NCI-H2029 treated with DMSO at 0.1 percent for 48 hours (cell line): ENCODE data around the gene ABHD4.
"Not testable (repeated sequence)": the region's sequence is repeated elsewhere in the genome, so short reads cannot be mapped to it uniquely, and the experiment has no call there.

Experiments
- DNase-seq: peaks from one replicate; lab custom pipeline; 2025; lab: John Stamatoyannopoulos, UW

The ABHD4 gene

DNA sequence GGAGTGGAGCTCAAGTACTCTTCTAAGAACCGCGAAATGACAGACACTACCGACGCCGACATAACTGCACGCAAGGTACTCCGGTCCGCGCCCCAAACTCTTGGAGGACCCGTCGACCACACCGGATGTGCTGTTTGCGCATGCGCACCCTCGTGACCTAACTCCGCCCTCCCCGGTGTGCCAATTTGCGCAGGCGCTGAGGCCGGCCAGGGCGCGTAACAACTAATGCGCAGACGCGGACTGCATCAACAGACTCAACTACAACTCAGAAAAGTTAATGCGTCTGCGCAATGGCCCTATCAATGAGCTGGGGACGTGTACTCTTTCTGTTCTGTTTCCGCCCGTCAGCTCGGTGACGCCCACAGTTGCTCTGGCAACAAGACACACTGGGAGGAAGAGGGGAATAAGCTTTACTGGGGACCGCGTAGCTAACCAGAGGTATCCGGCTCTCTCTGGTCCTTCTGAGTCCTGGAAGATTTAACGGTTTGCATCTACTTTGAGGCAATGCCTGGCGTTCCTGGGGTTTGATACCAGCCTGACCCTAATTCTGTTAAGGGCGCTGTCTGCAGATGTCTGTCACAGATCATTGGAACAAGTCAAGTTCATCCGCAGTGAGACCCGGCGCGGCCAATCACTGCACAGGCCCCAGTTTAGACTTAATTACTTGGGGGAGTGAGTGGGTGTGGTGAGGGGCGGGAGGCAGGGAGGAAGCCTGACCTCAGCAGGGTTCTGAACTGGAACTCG, 8.8 kb upstream of the ABHD4 start, which contains the start of gene DAD1:
DAD1 (minus strand) TSS at position 129 of the 744 bp plus-strand sequence; CDS start at position 62, 67 bp downstream.
- peak; percentile 95 for DNase-seq

DNA sequence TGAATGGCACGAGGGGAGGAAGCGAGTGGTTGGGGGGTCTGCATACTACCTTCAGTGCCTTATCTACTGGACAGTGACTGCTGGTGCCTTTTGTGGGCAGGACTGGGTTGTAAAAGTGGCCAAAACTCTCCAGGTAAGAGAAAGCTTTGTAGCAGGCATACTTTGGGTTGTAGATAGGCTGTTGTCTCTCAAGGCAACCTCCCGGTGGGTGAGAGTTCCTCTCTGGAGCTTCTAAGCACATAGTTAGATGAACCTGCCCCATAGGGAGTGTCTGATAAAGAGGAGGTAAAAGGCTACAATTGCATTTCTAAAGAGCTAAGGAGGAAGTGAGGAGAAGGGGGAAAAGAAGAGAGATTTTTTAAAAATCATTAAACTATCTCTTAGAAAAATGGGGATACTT, 4.9 kb upstream of the ABHD4 start:
- no peak for DNase-seq

DNA sequence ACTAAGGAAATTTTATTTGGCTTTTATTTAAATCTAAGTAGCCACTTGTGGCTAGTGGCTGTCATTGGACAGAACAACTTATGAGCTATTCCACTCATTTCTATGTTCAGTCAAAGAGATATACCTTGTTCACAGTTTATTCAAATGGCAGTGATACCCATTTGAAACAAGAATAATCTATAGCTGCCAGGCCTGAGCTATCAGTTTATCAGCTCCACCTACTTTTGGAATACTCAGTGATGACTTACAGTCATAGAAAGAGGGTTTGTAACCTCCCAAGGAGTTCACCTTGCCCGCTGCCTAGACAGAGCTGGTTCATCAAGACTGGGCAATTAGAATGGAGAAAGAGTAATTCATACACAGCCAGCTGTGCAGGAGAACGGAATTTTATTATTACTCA, 4.5 kb upstream of the ABHD4 start:
- no peak for DNase-seq

DNA sequence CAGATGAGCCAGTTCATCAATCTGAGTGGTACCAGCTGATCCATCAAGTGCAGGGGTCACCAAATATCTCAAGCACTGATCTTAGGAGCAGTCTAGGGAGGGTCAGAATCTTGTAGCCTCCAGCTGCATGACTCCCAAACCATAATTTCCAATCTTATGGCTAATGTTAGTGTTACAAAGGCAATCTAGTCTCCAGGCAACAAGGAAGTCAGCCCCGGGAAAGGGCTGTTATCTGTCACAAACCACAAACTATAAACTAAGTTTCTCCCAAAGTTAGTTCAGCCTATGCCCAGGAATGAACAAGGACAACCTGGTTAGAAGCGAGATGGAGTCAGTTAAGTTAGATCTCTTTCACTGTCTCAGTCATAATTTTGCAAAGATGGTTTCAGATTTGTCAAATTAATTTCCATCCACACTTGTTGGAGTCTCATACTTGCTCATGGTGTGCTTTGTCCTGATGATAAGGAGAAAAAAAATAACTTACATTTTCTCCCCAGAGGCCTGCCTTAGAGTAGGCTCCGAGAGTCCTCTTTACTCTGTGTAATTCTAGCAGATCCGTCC, 3.9 kb upstream of the ABHD4 start:
- no peak for DNase-seq

DNA sequence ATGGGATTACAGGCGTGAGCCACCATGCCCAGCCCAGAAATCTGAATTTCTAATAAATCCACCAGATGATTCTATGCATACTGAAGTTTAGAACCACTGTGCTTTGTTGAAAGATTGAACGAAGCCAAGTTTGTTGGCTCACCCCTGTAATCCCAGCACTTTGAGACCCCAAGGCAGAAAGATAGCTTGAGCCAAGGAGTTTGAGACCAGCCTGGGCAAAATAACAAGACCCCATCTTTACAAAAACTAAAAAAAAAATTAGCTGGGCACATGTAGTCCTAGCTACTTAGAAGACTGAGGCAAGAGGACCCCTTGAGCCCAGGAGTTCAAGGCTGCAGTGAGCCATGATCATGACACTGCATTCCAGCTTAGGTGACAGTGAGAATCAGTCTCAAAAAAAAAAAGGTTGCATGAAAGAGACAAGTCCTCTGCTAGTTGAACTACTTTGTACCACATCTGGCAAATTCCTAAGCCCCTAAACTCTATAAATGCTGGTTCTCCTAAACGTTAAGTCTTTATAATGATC, 1.7 kb upstream of the ABHD4 start:
- no peak for DNase-seq

DNA sequence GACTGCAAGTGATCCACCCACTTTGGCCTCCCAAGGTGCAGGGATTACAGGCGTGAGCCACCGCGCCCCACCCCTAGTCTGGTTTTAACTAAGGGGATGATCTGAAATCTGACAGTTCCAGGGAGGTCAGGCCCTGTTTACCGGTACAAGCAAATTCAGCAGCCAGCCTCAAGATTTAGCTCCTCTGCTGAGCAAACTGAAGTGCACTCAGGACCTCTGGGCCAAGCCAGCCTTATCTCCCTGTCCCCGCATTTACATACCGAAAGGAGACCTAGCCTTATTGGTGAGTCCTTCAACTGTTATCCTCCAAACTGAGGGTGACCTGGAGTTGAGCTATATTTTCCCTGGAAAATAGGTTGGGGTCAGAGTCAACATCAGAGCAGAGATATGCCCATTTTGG, 835 bp upstream of the ABHD4 start:
- no peak for DNase-seq

DNA sequence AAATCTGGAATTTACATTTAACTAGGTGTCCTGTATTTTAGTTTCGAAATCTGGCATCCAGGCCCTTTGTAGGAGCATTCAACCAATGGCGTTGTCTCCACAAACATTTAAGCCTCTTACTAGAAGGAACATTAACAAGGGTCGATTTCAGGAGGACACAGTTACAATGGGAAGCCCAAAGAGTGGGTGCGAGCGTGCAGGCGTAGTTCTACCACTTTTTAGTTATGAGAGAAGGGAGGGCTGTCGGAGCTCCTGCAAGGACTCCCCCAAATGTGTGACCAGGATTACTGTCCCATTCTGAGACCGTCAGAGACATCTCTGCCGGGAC, 365 bp upstream of the ABHD4 start:
- no peak for DNase-seq

DNA sequence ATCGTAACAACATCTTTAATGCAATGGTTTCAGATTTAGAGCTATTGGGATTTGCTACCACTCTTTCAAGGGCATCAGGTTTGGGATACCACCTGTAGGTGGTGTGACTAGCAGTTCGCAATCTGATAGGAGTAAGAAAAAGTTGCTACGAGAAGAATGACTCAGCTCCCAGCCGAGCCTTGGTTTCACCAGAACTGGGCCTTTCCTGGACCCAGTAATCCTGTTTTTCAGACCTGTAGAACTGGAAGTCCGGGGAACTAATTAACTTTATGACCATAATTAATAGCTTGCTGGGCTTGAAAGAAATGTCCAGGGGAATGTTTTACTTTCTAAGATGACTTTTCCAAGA, 770 bp downstream of the ABHD4 start:
- DNase-seq: no peak

DNA sequence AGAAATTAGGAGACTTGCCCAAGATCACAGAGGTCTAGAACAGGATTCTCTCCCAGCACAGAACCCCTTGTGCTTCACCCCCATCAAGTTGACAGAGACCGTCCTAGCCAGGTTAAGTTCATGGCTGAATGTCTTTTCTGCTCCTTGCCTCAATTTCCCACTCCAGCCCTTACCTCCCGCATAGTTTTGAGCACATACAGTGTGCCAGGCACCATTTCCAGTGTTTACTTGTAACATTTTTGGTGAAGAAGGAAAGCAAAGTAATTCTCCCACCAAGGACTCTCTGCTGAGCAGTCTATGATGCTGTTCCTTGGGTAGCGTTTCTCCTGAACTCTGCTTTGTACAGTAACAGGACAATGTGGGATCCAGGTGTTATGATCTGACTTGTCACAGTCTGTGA, 1.2 kb downstream of the ABHD4 start:
- no peak for DNase-seq

DNA sequence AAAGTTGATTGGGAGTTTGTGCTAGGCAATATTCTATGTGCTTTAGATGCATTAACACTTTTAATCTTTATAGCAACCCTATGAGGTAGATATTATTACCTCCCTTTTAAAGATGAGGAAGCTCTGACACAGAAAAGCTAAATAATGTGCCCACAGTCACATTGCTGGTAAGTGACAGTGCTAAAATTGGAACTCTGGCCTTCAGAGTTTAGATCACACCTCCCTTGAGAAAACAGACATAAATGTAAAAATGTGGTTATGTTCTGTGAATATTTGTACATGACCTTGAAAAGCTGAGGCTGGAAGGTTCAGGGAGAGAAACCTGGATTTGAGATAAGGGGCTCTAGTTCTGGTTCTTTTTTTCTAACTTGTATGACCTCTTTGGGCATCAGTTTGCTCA, 1.9 kb downstream of the ABHD4 start:
- DNase-seq: no peak

DNA sequence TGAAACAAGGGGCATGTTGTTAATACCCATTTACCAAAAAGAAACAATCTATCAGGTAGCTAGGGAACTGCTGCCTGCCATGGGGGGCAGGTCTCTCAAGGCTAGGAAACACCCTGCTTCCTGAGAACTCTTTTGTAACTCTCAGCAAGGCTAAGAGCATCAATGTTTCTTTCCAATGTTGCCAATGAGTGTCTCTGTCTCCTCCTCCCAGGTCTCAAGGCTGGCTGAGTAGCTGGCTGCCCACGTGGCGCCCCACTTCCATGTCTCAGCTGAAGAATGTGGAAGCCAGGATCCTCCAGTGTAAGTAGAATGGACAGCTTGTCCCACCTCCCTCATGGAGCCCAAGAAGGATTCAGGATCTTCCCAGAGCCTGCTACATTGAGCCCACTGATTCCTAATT, 3.4 kb downstream of the ABHD4 start:
- no peak for DNase-seq

DNA sequence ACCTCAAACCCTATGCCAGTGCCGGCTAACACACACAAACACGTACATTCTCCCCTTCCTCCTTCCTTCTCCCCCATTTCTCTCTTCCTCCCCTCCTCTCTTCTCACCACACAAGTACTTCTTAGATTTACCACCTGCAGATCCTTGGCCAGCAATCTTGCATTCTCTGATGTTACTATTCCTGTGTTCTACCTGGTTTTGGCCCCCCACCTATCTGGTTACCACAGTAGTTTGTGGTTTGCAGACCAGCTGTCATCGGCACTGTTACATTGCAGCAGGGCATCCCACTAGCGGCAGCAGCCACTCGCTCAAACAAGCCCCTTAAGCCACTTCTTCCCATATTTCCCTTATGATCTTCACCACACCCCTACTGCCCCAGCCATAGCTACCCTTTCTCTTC, 3.9 kb downstream of the ABHD4 start:
- no peak for DNase-seq

DNA sequence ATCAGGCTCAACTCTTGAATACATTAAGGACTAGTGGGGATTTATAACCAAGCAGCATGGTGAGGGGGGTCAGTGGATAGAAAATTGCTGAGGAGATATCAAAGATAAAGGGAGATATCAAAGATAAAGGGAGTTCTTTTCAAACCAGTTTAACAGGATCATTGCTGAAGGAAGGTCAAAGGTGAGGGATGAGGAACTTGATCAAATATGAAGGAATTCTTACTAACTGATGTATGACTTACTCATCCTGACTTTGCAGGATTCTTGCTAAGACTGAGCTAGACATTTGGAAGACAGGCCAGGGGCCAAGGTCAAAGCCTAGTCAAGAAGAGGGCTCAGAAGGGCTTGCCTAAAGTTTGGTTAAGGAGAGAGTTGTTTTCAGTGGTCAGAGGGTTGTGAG, 4.8 kb downstream of the ABHD4 start:
- no peak for DNase-seq

DNA sequence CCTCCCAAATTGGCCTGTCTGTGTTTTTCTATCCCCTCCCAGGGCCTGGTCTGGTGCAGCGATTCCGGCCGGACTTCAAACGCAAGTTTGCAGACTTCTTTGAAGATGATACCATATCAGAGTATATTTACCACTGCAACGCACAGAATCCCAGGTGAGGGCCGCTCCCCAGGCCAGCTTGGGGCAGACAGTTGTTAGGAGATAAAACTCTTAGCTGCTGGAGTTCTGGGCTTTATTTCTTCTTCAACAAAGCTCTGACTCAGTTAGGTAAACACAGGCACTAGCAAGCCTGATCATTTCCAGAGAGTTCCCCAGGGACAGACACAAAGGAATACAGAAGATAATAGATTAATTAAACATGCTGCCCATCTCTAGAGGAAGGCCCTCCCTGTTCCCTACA, 8.3 kb downstream of the ABHD4 start:
- DNase-seq: no peak

DNA sequence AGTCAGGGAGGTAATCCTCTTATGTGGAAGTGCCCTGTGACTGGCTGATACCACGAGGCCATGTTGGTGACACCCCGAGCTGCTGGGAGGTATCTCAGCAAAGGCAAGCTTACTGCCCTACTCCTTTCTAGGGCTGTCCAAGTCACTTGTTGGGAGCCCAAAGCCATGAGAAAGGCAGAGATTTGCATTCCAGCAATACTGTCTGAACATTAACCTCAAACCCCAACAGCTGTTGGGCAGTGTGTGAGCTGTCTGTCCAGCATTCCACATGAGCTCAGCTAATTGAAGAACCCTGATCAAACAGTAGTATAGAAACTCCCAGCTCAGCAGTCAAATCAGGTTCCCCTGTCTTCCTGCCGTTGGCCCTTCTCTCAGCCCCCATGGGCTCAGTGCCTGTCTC, 9.2 kb downstream of the ABHD4 start:
- DNase-seq: no peak

DNA sequence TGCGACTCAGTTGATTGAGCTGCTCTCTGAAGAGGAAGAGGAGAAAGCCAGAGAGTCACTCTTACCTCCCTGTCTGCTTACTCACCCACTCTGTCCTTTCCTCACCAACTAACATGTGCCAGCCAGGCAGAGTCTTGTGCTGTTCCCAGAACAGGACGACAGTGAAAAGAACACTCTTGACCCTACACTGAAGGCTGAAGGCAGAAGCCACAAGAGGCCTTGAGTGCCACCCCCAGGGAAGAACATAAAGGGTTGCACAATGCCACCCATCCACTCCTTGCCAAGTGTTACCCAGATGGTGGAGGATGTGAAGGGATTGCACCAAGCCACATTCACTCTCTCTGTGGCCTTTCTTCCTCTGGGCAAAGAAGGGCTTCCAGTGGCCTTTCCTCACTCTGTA, 12.8 kb downstream of the ABHD4 start:
- DNase-seq: no peak

DNA sequence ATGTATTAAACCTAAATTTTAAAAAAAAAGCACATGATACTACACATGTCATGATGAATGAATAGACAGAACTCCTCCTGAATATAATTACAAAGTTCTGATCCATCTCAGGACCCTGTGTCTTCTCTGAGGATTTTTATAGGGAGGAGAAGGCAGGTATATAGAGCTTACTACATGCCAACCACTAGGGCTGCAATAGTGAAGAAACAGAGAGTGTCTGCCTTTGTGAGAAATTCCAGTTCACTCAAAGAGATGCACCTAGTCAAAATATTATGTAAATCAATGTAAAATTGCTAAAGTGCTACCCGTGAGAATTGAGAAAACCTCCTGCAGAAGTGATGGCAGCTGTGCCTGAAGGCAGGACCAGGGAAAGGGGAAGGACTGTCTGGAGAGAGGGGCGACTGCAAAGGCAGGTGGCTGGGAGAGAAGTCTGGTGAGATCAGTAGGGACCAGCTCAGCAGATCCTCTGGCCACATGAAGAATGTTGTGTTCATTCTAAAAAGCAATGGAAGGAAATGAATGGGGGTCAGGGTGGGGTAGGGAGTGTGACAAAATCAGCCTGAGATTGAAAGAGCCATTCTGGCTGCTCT, 15.1 kb downstream of the ABHD4 start:
- DNase-seq: no peak

DNA sequence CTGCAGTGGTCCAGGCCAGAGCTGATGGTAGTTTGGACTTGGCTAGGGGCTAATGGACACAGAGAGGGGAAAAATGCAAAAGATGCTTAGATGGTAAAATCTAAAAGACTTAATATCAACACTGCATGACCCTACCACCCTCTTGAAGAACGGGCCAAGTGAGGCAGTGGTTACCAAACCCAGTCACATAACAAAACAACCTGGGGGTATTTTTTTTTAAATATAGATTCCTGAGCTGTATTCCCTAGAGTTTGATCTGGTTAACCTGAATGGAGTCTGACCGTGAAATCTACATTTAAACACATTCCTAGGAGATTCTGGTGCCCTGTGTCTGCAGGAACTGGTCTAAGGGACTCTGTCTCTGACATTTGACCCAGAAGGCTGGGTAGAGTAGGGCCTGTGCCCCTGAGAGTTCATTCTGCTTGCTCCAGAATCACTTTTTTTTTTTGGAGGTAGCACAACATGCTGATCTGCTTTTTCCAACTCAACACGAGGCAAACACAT, 15.7 kb downstream of the ABHD4 start:
- DNase-seq: no peak

DNA sequence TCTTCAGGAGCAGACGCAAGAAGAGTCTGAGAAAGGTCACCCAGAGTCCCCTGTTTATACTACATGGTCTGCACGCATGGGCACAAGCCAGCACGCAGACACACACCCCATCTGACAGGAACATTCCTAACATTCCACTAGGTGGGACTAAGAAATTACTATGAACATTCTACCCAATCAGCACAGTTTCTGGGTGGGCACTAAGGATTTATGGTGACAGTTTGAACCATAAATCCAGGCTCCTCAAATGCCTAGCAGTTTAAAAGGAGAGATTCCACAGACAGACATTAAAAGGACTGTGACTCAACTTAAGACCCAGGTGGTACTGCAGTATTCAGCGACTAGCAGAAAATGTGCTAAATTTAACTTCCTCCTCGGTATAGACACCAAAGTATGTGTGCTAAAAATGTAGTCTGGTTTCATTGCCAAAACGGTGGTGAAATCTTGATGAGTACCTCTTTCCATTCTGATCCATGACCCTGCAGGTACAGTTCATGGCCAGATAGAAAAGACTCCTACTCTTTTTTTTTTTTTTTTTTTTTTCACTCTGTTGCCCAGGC, 16.2 kb downstream of the ABHD4 start:
- DNase-seq: no peak

DNA sequence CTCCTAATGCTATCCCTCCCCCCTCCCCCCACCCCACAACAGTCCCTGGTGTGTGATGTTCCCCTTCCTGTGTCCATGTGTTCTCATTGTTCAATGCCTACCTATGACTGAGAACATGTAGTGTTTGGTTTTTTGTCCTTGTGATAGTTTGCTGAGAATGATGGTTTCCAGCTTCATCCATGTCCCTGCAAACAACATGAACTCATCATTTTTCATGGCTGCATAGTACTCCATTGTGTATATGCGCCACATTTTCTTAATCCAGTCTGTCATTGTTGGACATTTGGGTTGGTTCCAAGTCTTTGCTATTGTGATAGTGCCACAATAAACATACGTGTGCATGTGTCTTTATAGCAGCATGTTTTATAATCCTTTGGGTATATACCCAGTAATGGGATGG, 17.7 kb downstream of the ABHD4 start:
- DNase-seq: not testable (repeated sequence)

DNA sequence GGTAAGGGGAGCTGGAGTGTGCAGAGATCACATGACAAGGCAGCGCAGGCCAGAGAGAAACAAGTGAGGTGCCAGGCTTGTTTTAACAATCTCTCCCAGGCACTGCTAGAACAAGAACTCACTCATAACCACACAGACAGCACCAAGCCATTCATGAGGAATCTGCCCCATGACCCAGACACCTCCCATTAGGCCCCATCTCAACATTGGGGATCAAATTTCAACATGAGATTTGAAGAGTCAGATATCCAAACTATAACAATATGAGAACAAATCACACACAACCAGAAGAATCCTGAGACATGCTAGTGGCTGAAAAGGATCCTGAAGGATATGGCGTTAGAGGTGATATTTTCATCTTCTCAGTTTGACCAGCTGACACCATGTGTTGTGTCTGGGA, 24.2 kb downstream of the ABHD4 start:
- no peak for DNase-seq

DNA sequence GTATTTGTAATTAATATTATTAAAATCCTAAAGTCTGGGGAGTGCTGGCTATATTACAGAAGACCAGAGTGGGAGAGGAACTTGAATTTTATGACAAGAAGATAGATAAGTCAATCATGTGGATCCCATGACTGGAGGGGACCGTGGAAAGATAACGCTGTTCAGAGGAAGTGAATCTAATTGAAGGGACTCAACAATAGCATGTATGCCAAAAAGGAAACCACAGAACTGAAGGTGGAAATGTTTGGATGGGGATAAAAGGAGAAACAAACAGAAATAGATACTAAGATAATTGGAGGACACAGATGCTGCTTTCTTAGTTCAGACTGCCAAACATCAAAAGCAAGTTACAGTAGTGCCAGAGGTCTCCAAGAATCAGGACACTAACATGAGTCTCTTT, 24.9 kb downstream of the ABHD4 start:
- DNase-seq: no peak

DNA sequence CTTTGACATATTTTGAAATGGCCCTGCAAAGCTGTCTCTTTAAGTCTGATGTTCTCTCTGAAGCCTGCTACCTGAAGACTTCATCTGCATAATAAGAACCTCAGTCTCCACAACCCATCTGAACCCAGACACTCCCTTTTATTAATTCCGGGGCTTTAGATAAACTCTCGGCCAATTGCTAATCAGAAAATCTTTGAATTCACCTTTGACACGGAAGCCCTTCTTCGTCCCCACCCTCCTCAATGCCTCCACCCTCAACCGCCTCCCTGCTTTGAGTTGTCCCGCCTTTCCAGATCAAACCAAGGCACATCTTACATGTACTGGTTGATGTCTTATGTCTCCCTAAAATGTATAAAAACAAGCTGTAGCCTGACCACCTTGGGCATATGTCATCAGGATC, 28.5 kb downstream of the ABHD4 start:
- DNase-seq: no peak
